HEK293 (cell line): ENCODE measurements around the gene ADCY4.

Experiments
- MEIS1 ChIP-seq: sonication (generic); formaldehyde crosslinking; IDR thresholded peaks from 2 replicates; pipeline ENCODE4 v1.8.1; 2022; ENCODE audit warnings: missing genetic modification reagents, mild to moderate bottlenecking, borderline replicate concordance
- ZNF184 ChIP-seq: fragments of 450-650 bp; IDR thresholded peaks from 2 replicates; pipeline ENCODE4 v1.5.1; 2018; ENCODE audit warnings: missing biosample characterization, mild to moderate bottlenecking, missing genetic modification characterization

DNA sequence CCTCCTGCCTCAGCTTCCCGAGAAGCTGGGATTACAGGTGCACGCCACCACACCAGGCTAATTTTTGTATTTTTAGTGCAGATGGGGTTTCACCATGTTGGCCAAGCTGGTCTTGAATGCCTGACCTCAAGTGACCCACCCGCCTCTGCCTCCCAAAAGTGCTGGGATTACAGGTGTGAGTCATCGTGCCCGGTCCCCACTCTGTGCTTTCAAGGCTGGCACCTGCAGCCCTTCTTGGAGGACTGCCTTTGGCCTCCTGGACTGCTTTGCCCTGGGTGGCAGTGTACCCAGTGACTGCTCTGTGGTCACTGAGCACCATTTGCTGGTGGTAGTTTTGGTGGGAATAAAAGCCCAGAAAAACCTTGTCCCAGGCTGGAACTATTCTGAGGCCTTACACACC, 47.9 kb downstream of the ADCY4 start:
- no peak for TF ChIP-seq ZNF184 (tag by site-specific recombination)
- TF ChIP-seq MEIS1 (CRISPR knock-in tag), result no peak
